HG02970 (cell line): Measurements from ENCODE around the gene OMA1.
"Not testable (repeated sequence)": the region's sequence is repeated elsewhere in the genome, so short reads cannot be mapped to it uniquely, and the experiment has no call there.

Experiments used
- ATAC-seq: cut with Tn5 transposase; IDR thresholded peaks from one replicate; pipeline ENCODE4 v1.9.1; 2021; ENCODE audit warnings: mild to moderate bottlenecking, moderate library complexity, moderate number of reproducible peaks; ENCODE audit not compliant: unreplicated experiment, low FRiP score

The OMA1 gene

DNA sequence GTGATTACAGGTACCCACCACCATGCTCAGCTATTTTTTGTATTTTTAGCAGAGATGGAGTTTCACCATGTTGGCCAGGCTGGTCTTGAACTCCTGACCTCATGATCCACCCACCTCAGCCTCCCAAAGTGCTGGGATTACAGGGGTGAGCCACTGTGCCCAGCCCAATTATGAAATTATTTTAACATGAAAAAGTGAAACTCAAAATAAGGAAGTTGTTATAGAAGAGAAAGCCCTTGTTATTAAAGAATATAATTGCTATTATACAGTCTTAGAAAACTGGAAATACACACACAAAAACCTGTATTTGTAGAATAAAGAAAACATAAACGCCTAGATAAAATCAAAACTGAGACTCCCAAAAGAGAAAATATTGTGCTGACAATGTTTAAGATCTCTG, 14.7 kb downstream of the OMA1 start:
- not testable (repeated sequence) for ATAC-seq

DNA sequence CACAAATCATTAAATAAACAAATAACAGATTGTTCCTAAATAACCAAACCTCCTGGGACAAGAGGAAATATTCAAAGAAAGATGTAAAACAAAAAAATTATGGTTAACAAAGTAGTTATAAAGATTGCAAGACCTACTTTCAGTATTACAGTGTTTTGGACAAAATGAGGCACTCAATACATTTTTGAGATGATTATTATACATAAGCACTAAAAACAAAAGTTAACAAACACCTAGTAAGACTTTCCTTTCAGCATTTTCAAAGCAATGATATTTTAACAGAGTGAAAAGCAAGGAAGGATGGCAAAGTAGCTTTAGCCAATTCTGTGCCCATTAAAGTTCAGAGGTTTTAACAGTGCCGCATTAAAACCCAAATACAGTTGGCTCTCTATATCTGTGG, 17.2 kb downstream of the OMA1 start:
- ATAC-seq: no peak

DNA sequence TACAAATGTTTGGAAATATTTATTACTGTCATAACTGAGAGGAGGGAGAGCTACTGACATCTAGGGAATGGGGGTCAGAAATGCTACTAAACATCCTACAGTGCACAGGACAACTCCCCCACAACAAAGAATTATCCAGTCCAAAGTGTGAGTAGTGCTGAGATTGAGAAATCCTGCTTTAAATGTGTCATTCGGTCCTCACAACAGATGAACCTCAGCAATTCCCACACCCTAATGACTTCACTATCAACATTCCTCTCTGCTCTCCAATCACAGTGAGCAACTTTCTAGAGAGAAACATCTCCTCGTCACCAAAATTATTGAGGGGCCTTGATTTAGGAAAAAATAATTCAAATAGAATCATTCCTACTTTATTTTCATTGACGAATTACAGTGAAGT, 18.0 kb downstream of the OMA1 start:
- ATAC-seq: no peak

DNA sequence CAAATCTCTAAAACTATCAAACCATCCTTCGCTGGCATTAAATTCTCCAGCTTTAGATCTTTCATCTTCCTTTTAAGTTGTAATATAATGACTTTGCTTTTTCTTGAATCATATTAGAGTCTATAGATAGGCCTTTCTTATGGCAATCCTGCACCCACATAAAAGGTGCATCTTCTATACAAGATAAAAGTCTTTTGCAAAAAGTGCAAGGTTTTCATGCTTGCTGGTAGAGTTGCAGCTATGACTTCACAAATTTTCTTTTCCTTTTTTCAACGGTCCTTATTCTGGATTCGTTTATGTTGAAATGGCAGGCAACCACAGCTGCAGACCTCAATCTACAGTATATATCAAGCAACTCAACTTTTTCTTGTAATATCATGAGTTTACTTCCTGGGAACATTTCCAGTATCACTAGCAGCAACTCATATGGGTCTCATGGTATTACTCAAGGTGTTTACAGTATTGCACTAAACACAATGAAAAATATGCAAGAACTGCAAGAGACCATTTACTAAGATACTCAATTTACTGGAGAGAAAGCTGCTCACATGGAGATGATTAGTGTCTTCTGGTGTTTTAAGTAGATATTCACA, 22.1 kb downstream of the OMA1 start:
- no peak for ATAC-seq

DNA sequence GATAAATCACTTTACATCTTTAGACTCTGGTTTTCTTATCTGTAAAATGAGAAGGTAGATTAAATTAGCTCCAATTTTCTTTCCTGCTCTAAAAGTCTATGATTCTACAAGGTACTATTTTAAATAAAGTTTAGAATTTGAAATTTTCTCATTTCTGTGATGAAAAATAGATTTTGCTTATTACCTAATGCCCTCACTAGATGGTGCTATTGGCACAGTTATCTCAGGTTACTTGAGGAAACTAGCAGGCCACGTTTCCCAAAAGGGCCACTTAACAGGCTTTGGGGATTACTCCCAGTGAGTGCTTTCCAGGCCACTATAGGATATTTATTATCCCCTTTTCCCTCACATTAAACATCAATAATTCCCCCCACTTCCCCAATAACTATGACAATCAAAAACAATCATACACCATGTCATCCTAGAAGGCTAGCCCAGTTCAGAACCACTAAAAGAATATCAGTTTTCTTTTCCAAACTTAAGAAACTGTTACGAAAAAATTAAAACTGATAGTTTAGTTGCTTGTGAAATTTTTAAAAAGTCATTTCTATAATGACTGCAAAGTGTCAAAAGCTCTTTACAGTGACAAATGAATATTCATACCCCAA, 30.6 kb downstream of the OMA1 start:
- ATAC-seq: no peak

DNA sequence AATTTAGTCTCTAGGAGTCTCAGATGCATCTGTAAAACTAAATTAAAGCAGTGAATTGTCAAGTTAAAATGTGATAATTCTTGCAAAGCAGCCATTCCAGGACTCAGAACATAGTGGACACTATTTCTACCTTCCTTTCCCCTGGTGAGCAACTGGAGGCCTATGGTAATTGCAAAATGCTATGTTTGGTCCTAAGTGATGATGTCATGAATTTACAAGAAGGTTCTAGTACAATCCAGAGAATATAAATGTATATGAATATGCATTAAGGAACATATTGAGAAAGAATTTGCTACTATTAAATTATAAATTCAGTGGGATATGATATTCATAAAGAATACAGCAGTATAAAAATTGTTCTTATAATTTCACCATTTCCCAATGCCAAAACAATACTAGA, 32.6 kb downstream of the OMA1 start:
- ATAC-seq: no peak

DNA sequence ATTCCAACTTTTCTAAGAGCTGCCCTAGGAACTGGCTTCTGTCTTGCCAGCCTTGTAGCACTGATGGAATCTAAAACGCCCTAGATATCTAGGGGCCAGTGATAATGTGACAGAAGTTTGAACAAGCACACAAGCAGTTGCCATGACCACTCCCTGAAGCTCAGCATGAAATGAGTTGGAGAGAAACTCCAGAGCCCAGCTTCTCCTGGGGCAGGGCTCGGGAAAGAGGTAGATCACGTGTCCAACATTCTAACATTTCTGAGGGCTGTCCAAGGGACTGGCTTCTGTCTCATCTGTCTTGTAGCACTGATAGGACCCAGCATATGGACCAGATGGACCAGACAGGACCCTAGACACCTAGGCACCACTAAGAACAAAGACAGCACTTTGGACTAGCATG, 37.9 kb downstream of the OMA1 start:
- no peak for ATAC-seq

DNA sequence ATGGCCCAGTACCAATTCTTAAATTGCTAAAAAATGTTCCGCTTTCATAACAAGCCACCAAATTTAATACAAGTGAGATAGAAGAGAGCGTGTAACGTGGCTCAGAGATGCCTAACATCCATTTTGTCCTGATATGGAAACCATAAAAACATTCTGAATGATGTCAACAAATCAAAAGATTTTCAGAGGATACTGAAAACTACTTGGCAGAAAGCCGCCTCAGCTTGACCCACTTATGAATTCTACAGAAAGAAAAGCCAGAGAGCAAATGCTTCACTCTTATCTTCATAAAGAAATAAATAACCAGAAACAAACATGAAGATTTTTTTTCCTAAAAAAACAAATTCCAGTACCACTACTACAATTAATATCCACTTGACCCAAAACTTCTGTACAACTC, 41.2 kb downstream of the OMA1 start:
- ATAC-seq: no peak

DNA sequence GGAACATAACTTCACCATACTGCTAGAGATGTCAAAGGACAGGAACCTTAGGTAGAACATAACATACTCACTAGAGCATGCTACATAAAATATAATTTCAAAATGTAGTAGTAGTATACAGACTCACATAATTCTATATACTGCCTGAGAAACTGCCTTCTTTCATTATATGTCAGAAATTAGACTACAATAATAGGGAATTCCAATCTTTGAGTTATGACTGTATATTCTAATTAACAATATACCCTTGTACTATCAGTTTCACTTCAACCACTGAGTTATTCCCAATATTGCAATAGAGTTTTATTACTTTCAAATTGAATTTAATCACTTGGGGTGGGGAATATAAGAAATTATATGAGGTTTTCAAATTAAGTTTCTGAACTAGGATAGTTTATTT, 44.0 kb downstream of the OMA1 start:
- ATAC-seq: no peak

DNA sequence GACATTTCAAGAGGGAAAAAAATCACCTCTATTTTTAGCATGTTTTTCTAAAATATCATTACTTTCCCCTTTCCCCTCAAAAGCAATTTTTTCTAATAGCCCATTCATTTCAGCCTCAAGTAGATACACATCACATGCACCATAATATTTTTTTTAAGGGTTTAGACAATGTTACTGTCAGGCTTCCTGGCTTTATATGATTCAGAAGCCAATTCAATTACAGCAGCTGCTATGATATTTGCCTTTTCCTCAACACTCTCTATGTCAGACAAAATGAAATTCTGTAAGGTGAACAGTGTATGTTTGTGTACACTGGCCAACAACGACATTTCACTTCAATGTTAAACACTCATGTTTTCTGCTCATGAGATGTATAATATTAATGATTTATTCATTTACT, 46.5 kb downstream of the OMA1 start:
- ATAC-seq: no peak

DNA sequence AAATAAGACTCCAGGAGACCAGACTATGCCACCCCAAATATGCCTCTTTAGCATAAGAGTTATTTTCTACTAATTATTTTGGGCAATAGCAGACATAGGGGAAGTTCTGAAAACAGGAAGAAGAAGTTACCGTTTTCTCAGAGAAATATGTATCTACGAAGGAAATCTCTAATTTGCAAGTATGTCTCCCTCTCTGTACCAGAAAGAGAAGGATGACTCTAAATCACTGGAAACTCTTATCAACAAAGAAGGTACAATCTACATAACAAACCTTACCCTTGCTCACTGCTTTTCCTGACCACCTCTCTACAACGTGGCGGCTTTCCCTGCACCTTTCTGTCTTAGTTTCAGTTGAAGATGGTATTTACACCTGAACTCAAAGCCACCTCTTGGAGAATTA, 49.0 kb downstream of the OMA1 start:
- no peak for ATAC-seq

DNA sequence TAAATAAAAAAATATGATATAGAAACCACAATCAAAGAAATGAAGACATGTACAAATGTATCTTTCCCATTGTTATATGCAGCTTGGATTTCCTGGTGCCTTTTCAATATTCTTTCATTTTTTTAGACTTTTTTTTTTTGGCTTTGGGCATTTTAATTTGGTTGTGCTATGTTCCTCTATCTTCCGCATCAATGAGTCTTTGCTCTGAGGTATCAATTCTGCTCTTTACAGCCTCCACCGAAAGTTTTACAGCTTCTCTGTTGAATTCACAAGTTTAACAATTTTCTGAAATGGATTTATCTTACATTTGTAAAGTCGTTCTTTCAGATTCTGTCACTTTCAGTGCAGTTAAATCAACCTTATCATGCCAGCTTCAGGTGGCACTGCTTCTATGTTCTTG, 50.5 kb downstream of the OMA1 start:
- no peak for ATAC-seq

DNA sequence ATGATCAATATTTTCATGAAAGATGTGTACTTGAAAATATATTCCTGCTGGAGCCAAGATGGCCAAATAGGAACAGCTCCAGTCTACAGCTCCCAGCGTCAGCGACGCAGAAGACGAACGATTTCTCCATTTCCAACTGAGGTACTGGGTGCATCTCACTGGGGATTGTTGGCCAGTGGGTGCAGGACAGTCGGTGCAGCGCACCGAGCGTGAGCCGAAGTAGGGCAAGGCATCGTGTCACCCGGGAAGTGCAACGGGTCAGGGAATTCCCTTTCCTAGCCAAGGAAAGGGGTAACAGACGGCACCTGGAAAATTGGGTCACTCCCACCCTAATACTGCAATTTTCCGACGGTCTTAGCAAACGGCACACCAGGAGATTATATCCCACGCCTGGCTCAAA, 57.6 kb downstream of the OMA1 start:
- ATAC-seq: not testable (repeated sequence)

DNA sequence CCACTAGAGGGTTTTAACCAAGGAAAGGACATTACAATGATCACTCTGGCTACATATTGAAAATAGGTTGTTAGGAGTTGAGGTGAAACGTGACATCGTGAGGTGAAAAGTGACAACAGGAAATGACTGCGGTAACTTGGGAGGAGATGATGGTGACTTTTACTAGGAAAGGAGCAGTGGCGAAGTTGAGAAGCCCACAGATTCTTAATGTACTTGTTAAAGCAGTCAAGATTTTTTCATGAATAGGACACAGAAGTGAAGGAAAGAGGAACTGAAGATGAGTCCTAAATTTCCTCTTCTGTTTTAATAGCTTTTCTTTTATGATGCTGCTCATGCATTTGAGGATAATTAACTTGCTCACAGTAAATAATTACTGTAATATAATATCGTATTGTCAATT, 59.5 kb downstream of the OMA1 start:
- no peak for ATAC-seq

DNA sequence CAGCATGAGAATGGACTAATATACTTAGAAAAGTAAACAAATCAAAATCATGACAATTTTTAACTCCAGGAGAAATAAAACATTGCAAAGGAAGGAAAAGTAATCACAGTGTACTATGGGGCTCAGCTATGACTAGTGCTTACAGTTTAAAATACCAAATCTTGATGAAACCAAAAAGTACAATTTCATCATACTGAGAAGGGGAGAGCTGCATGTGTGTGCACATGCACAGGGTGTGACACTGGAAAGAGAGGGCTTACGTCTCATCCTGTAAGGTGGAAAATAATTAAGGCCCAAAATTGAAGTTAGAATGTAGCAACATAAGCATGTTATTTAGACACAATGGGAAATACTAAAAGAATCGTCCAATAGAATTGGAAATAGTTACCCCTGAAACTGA, 64.6 kb downstream of the OMA1 start:
- no peak for ATAC-seq

DNA sequence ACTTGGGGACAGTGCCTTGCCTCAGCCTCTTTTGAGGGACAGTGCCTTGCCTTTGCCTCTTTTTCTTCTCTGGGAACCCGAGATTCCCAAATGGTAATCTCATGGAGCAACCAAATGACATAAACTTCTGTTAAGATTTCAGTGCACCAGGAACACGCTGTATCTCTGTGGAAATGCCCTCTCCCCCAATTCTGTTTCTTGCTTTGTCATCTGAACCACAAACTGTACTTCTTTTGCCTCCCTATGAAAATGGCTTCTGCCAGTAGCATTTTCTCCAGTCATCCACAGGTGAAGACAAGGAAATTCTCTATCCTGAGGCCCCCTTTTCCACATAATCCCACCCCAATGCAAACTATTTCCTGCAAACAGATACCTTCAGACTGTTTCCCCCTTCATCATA, 66.3 kb downstream of the OMA1 start:
- no peak for ATAC-seq

DNA sequence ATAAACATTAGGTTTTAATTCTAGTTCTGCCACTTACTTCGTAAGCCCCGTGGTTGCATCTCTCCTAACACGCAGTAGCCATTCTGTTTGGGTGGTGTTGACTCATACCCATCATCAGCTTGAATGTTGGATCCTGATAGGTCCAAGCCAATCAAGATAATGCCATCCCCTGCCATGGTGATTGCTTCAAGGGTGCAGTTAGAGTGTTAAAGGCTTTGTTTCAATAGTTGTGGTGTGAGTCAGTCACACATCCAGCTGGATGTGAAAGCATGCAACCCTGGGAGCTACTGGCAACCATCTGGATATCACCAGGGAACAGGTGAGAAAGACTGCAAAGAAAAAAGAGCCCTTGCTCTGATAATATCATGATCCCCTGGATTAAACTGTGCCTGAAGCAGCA, 69.1 kb downstream of the OMA1 start:
- no peak for ATAC-seq

DNA sequence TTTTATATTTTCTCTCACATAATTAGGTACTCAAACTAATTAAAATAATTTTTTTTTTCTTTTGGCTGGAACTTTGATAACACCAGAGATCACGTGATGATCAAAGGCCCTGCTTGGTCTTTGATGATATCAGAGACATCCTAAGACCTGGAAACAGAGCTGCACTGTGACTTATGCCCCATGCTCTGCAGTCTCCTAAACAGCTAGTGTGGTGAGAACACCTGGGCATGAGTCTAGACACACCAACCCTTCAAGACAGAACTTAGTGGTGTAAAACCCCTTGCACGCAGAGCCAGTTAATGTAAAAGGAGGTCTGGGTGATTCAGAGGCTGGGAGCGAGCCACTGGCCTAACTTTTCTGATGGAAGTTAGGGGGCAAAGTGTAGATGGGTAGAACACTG, 70.3 kb downstream of the OMA1 start:
- ATAC-seq: no peak

DNA sequence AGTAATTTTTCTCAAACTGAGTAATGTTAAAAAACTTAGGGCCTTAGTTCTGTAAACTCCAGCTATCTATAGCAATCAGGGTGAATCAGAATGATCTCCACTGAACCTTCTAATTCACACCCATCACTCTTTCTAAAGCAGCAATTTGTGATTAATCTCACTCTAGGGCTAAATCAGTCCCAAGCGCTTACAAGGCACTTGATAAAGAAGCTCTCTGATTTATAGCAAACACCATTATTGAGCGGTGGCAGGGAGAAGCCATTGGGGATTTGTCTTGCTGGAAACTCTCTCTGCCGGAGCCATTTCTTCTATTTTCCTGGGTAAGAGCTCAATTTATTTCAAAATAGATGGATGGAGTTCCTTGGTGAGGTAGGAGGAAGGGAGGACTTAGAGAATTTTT, 77.0 kb downstream of the OMA1 start:
- no peak for ATAC-seq

DNA sequence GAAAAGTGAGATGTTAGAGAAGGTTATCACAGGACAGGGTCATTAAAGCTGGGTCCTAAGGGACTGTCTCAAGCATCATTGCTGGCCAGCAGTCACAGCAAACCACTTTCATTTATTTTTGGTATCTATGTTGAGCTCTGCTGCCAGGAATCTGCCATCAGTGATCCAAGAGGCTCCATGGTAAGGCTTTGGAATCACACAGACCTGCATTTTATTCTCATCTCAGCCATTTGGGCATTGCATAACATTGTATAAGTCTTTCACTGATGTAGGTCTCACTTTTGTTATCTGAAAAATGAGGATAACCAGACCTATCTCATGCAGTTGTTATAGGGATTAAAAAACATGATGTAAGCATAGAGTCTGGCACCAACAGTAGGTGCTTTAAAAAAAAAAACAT, 77.5 kb downstream of the OMA1 start:
- no peak for ATAC-seq

DNA sequence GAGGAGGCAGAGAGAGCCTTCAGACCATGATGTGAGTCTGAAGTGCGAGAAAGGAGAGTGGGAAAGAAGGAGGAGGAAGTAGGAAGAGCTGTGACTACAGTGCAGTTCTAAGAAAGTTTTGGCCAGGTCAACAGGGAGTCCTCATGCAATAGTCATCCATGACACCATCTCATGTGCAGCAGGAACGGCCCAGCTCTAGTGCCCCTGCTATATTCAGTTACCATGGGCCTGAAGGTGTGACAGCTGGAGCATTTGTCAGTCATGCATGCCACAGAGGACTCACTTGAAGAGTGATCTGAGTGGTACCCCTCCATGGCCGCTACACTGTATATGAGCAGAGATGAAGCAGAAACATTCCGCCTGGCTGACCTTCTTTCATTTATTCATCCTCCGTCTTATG, 77.9 kb downstream of the OMA1 start:
- ATAC-seq: no peak

DNA sequence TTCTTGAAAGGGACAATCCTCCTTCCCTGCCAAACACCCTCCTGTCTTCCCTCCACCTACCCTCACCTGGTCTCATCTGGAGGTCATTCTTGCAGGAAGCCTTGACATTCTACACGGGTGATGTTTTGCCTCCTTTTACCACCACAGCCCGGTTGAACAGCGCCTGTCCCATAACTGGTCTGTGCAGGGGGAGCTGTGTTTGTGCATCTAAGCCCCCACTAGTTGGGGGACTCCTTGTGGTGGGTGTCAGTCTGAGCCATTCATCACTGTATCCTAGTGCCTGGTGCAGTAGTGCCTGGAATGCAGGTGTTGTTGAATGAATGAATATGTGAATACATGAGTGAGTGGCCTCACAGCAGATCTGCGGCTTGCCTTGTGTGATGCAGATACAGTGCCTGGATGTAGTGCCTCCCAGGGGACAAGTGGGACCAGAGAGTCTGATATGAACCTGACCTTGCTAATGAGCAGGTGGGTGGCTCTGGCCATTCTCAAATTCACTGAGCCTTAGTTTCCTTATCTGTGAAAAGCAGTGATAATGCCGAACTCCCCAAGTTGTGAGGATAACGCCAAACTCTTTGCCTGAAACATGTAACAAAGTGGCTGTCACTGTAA, 79.8 kb downstream of the OMA1 start:
- ATAC-seq: no peak
